Lower leg skin (tissue), 4 donors: ENCODE results near the gene PPP1R9B. TPM values are rescaled to one million over a fixed set of nuclear protein-coding genes. Genes with fewer than 3 reads are reported as not detected.

Source experiments
- DNase-seq, 2 donors: peaks; one replicate each; pipeline ENCODE4 v3.0.0-alpha.2; 2019; ENCODE audit warnings: low spot score in 2 of 2
- H3K4me3 ChIP-seq: fragments of 200-600 bp; sonication (generic); 2 replicates; pipeline ENCODE4 v1.5.1; 2017; ENCODE audit warnings: mild to moderate bottlenecking, low read depth; ENCODE audit not compliant: poor library complexity, severe bottlenecking
- CTCF ChIP-seq, 3 donors: fragments of 450-650 bp; IDR thresholded peaks; one replicate each; pipeline ENCODE4 v1.5.1; 2016; ENCODE audit warnings: antibody characterized with exemption in 3 of 3, mild to moderate bottlenecking in 3 of 3, moderate library complexity in 2 of 3
- POLR2A ChIP-seq, 2 donors: fragments of 450-650 bp; IDR thresholded peaks; one replicate each; pipeline ENCODE4 v1.6.1; 2016 to 2017; ENCODE audit warnings: antibody characterized with exemption in 2 of 2, mild to moderate bottlenecking in 1 of 2, moderate library complexity in 1 of 2
- WGBS, 2 donors: methylation state at CpG; one replicate each; pipeline ENCODE4 v1.1.5; 2018; 5-methylcytosine and 5-hydroxymethylcytosine counted together
- intact Hi-C: fragments of 100-400 bp; cut with DNase I; formaldehyde crosslinking; loops from one replicate; pipeline ENCODE4 v1.15.0; 2023; ENCODE audit warnings: low total_unique reads
- total RNA-seq, 4 donors: library from RNA; depleted of rRNA; stranded (reverse); fragments of >200 nt; gene quantifications; one replicate each; pipeline ENCODE4 v1.1.0, GENCODE V29; 2016

PPP1R9B gene
- total RNA-seq, 4 donors from 2014 or later, result 20.7 to 31.9 (median 29.5) TPM

- WGBS, 2 donors, result 43 to 59% methylated on average over 7 of the region's 7 CpGs
- no peak overlapping the region for H3K4me3 ChIP-seq
- intact Hi-C loops, result no loop called here
- TF ChIP-seq POLR2A (IDR thresholded peaks at IDR 0.05), result no peak
- no peak for TF ChIP-seq CTCF (IDR thresholded peaks at IDR 0.05)
- DNase-seq, result no peak
These were observed 17.3 kb downstream of the PPP1R9B start for GRCh38 chr17:50133028-50133768.

- no peak for DNase-seq
- 74 to 77% methylated on average over 4 to 6 of the region's 6 CpGs for WGBS, 2 donors
- intact Hi-C loops, result no loop called here
- TF ChIP-seq POLR2A (IDR thresholded peaks at IDR 0.05) (no peak), CTCF (IDR thresholded peaks at IDR 0.05) (no peak)
- no peak overlapping the region for H3K4me3 ChIP-seq
These were observed 18.2 kb downstream of the PPP1R9B start for GRCh38 chr17:50132104-50132794.

DNA sequence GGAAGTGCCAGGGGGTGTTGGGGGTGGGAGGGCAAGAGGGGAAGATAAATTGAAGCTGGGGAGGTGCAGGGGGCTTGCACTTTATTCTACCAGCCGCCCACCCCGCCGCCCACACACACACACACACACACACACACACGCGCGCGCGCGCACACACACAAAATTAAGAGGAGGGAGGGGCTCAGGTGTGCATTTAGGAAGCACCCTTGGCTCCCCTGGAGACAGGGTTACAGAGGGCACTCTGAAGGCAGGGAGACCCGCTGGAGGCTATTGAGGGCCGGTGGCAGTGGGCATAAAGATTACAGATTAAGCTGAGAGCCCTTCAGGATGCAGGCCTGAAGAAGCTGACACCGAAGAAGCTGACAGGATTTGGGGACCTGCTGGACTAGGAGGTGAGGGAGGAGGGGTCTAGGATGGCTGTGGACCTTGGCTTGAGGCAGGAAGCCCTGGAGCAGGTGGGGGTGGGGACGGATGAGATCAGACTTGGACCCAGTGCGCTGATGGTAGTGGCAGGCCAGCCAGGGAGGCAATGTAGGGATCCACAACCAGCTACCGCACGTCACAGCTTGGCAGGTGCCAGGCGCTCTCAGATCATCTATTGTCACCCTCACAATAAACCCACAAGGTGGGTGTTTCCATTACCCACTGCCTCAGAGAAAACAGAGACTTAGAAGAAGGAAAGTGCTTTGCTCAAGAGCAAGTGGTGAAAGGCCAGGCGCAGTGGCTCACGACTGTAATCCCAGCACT is 19.7 kb downstream of the PPP1R9B start:
- no peak for DNase-seq
- WGBS, 2 donors, result 55% methylated on average over 19 of the region's 19 CpGs
- TF ChIP-seq POLR2A (IDR thresholded peaks at IDR 0.05) (no peak), CTCF (IDR thresholded peaks at IDR 0.05) (no peak)
- intact Hi-C loops, result no loop called here
- H3K4me3 ChIP-seq, result no peak overlapping the region

DNA sequence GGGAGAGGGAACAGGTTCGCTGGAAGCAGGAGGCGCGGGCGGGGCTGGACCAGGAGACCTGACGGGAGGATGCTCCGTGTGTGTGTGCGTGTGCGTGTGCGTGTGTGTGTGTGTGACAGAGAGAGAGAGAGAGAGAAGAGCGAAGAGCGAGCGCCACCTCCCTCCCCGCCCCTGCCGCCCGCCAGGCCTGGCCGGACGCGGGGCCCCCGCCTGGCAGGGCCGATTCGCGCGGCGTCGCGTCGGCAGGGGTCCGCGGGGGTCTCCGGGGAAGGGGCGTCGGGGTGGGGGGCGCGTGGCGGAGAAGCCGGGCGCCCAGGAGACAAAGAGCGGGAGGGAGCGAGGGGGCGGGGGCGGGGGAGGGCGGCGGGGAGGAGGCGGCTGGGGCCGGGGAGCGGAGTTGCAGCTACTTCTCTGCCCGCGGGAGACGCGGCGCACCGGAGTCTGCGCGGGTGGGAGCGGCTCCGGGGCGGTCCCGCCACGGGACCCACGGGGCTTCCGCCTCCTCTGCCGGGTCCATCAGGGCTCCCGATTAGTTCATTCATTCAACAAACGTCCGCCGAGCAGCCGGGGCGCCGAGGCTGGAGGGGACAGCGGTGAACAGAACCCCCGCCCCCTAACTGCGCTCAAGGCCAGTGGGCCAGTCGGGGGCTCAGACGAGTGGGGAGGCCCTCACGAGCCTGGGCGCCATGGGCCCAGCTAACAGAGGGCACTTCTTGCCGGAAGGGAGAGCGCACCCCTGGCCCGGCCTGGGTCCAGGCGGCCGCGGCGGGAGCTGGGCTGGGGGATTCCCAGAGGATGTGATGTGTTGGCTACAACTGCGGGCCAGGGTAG is 20.5 kb downstream of the PPP1R9B start, which contains the start of gene SAMD14:
Gene SAMD14 (minus strand): TSS at position 433 of the 831 bp plus-strand sequence. CDS start 5,201 bp downstream, outside the sequence.
- WGBS, 2 donors, result 1 to 3% methylated on average over 22 to 50 of the region's 84 CpGs
- no peak for TF ChIP-seq POLR2A (IDR thresholded peaks at IDR 0.05)
- no peak for TF ChIP-seq CTCF (IDR thresholded peaks at IDR 0.05)
- no peak within 1 kb of the TSS for H3K4me3 ChIP-seq
- no peak for DNase-seq
- intact Hi-C loops, result no loop called here

- H3K4me3 ChIP-seq, result no peak overlapping the region
- intact Hi-C loops, result no loop called here
- DNase-seq, result no peak
- no peak for TF ChIP-seq CTCF (IDR thresholded peaks at IDR 0.05)
- no peak for TF ChIP-seq POLR2A (IDR thresholded peaks at IDR 0.05)
- 0 to 4% methylated on average over 3 to 5 of the region's 31 CpGs for WGBS, 2 donors
These were observed 21.1 kb downstream of the PPP1R9B start for GRCh38 chr17:50129353-50129727.
